ENCODE data around the gene FGD4.

Gene FGD4

GRCh38 chr12:32587581-32588495, 188.5 kb downstream of the FGD4 start:
- Histone ChIP-seq H3K9me3 (ENCODE audit: control insufficient read depth in 2 of 2, low read length in 2 of 2) (no peaks in the 10 kb centered on the region), H3K4me3 (ENCODE audit: low read length in 2 of 2) (no peak overlapping the region), H3K4me1 (ENCODE audit: control insufficient read depth in 2 of 2, insufficient read depth in 2 of 2, low read length in 2 of 2) (no peaks in the 10 kb centered on the region), H3K27ac (ENCODE audit: low read depth in 2 of 2, low read length in 2 of 2) (no peak overlapping the region), H3K9ac (ENCODE audit: low read depth in 1 of 2, low read length in 2 of 2) (no peak overlapping the region), H3K36me3 (ENCODE audit: control insufficient read depth in 2 of 2, insufficient read depth in 2 of 2, low read length in 2 of 2) (peaks cover 8 to 33% of the 10 kb centered on the region in 2 donors), H3K27me3 (ENCODE audit: control insufficient read depth in 2 of 2, insufficient read depth in 2 of 2, low read length in 2 of 2) (no peaks in the 10 kb centered on the region)

- H3K4me3 ChIP-seq (ENCODE audit: low read length in 2 of 2), result no peak overlapping the region
- H3K9me3 ChIP-seq (ENCODE audit: control insufficient read depth in 2 of 2, low read length in 2 of 2), result no peaks in the 10 kb centered on the region
- H3K4me1 ChIP-seq (ENCODE audit: control insufficient read depth in 2 of 2, insufficient read depth in 2 of 2, low read length in 2 of 2), result no peaks in the 10 kb centered on the region
- H3K36me3 ChIP-seq (ENCODE audit: control insufficient read depth in 2 of 2, insufficient read depth in 2 of 2, low read length in 2 of 2), result peaks cover 8 to 32% of the 10 kb centered on the region in 2 donors
- H3K27me3 ChIP-seq (ENCODE audit: control insufficient read depth in 2 of 2, insufficient read depth in 2 of 2, low read length in 2 of 2), result no peaks in the 10 kb centered on the region
- peak overlapping the region in 1 of 2 donors; percentile 1 for H3K27ac ChIP-seq (ENCODE audit: low read depth in 2 of 2, low read length in 2 of 2)
- H3K9ac ChIP-seq (ENCODE audit: low read depth in 1 of 2, low read length in 2 of 2), result no peak overlapping the region
Observed at GRCh38 chr12:32588604-32589003, 189.2 kb downstream of the FGD4 start.

GRCh38 chr12:32589165-32589865, 190.0 kb downstream of the FGD4 start:
- H3K27me3 ChIP-seq (ENCODE audit: control insufficient read depth in 2 of 2, insufficient read depth in 2 of 2, low read length in 2 of 2), result no peaks in the 10 kb centered on the region
- H3K27ac ChIP-seq (ENCODE audit: low read depth in 2 of 2, low read length in 2 of 2), result peak overlapping the region in 1 of 2 donors; percentile 1
- H3K4me3 ChIP-seq (ENCODE audit: low read length in 2 of 2), result no peak overlapping the region
- no peaks in the 10 kb centered on the region for H3K9me3 ChIP-seq (ENCODE audit: control insufficient read depth in 2 of 2, low read length in 2 of 2)
- no peak overlapping the region for H3K9ac ChIP-seq (ENCODE audit: low read depth in 1 of 2, low read length in 2 of 2)
- H3K4me1 ChIP-seq (ENCODE audit: control insufficient read depth in 2 of 2, insufficient read depth in 2 of 2, low read length in 2 of 2), result no peaks in the 10 kb centered on the region
- H3K36me3 ChIP-seq (ENCODE audit: control insufficient read depth in 2 of 2, insufficient read depth in 2 of 2, low read length in 2 of 2), result peaks cover 14 to 34% of the 10 kb centered on the region in 2 donors

- Histone ChIP-seq H3K4me3 (ENCODE audit: low read length in 2 of 2) (no peak overlapping the region), H3K9me3 (ENCODE audit: control insufficient read depth in 2 of 2, low read length in 2 of 2) (no peaks in the 10 kb centered on the region), H3K27ac (ENCODE audit: low read depth in 2 of 2, low read length in 2 of 2) (no peak overlapping the region), H3K27me3 (ENCODE audit: control insufficient read depth in 2 of 2, insufficient read depth in 2 of 2, low read length in 2 of 2) (no peaks in the 10 kb centered on the region), H3K4me1 (ENCODE audit: control insufficient read depth in 2 of 2, insufficient read depth in 2 of 2, low read length in 2 of 2) (no peaks in the 10 kb centered on the region), H3K36me3 (ENCODE audit: control insufficient read depth in 2 of 2, insufficient read depth in 2 of 2, low read length in 2 of 2) (peaks cover 20 to 27% of the 10 kb centered on the region in 2 donors), H3K9ac (ENCODE audit: low read depth in 1 of 2, low read length in 2 of 2) (no peak overlapping the region)
Observed at GRCh38 chr12:32595251-32595650, 195.9 kb downstream of the FGD4 start.

- Histone ChIP-seq H3K36me3 (ENCODE audit: control insufficient read depth in 2 of 2, insufficient read depth in 2 of 2, low read length in 2 of 2) (peaks cover 22 to 31% of the 10 kb centered on the region in 2 donors), H3K9ac (ENCODE audit: low read depth in 1 of 2, low read length in 2 of 2) (no peak overlapping the region), H3K4me1 (ENCODE audit: control insufficient read depth in 2 of 2, insufficient read depth in 2 of 2, low read length in 2 of 2) (no peaks in the 10 kb centered on the region), H3K4me3 (ENCODE audit: low read length in 2 of 2) (no peak overlapping the region), H3K27ac (ENCODE audit: low read depth in 2 of 2, low read length in 2 of 2) (no peak overlapping the region), H3K27me3 (ENCODE audit: control insufficient read depth in 2 of 2, insufficient read depth in 2 of 2, low read length in 2 of 2) (no peaks in the 10 kb centered on the region), H3K9me3 (ENCODE audit: control insufficient read depth in 2 of 2, low read length in 2 of 2) (no peaks in the 10 kb centered on the region)
Observed at GRCh38 chr12:32596030-32596429, 196.7 kb downstream of the FGD4 start.

GRCh38 chr12:32598688-32599087, 199.3 kb downstream of the FGD4 start:
- H3K27ac ChIP-seq (ENCODE audit: low read depth in 2 of 2, low read length in 2 of 2), result no peak overlapping the region
- peaks cover 23 to 33% of the 10 kb centered on the region in 2 donors for H3K36me3 ChIP-seq (ENCODE audit: control insufficient read depth in 2 of 2, insufficient read depth in 2 of 2, low read length in 2 of 2)
- H3K9ac ChIP-seq (ENCODE audit: low read depth in 1 of 2, low read length in 2 of 2), result no peak overlapping the region
- no peaks in the 10 kb centered on the region for H3K9me3 ChIP-seq (ENCODE audit: control insufficient read depth in 2 of 2, low read length in 2 of 2)
- no peak overlapping the region for H3K4me3 ChIP-seq (ENCODE audit: low read length in 2 of 2)
- H3K27me3 ChIP-seq (ENCODE audit: control insufficient read depth in 2 of 2, insufficient read depth in 2 of 2, low read length in 2 of 2), result no peaks in the 10 kb centered on the region
- H3K4me1 ChIP-seq (ENCODE audit: control insufficient read depth in 2 of 2, insufficient read depth in 2 of 2, low read length in 2 of 2), result no peaks in the 10 kb centered on the region

GRCh38 chr12:32600681-32601080, 201.3 kb downstream of the FGD4 start:
- Histone ChIP-seq H3K9me3 (ENCODE audit: control insufficient read depth in 2 of 2, low read length in 2 of 2) (no peaks in the 10 kb centered on the region), H3K4me3 (ENCODE audit: low read length in 2 of 2) (no peak overlapping the region), H3K36me3 (ENCODE audit: control insufficient read depth in 2 of 2, insufficient read depth in 2 of 2, low read length in 2 of 2) (peaks cover 23 to 29% of the 10 kb centered on the region in 2 donors), H3K9ac (ENCODE audit: low read depth in 1 of 2, low read length in 2 of 2) (no peak overlapping the region), H3K27me3 (ENCODE audit: control insufficient read depth in 2 of 2, insufficient read depth in 2 of 2, low read length in 2 of 2) (no peaks in the 10 kb centered on the region), H3K27ac (ENCODE audit: low read depth in 2 of 2, low read length in 2 of 2) (no peak overlapping the region), H3K4me1 (ENCODE audit: control insufficient read depth in 2 of 2, insufficient read depth in 2 of 2, low read length in 2 of 2) (no peaks in the 10 kb centered on the region)

- Histone ChIP-seq H3K36me3 (ENCODE audit: control insufficient read depth in 2 of 2, insufficient read depth in 2 of 2, low read length in 2 of 2) (peaks cover 35 to 36% of the 10 kb centered on the region in 2 donors), H3K27ac (ENCODE audit: low read depth in 2 of 2, low read length in 2 of 2) (no peak overlapping the region)
Observed at GRCh38 chr12:32603071-32603470, 203.7 kb downstream of the FGD4 start.

GRCh38 chr12:32603858-32604257, 204.5 kb downstream of the FGD4 start:
- Histone ChIP-seq H3K9ac (ENCODE audit: low read depth in 1 of 2, low read length in 2 of 2) (no peak overlapping the region), H3K27ac (ENCODE audit: low read depth in 2 of 2, low read length in 2 of 2) (no peak overlapping the region), H3K36me3 (ENCODE audit: control insufficient read depth in 2 of 2, insufficient read depth in 2 of 2, low read length in 2 of 2) (peaks cover 40 to 42% of the 10 kb centered on the region in 2 donors), H3K4me1 (ENCODE audit: control insufficient read depth in 2 of 2, insufficient read depth in 2 of 2, low read length in 2 of 2) (no peaks in the 10 kb centered on the region), H3K9me3 (ENCODE audit: control insufficient read depth in 2 of 2, low read length in 2 of 2) (no peaks in the 10 kb centered on the region), H3K27me3 (ENCODE audit: control insufficient read depth in 2 of 2, insufficient read depth in 2 of 2, low read length in 2 of 2) (no peaks in the 10 kb centered on the region), H3K4me3 (ENCODE audit: low read length in 2 of 2) (no peak overlapping the region)

More at GRCh38 chr12:32603071-32603470, 203.7 kb downstream of the FGD4 start:
- no peaks in the 10 kb centered on the region for H3K4me1 ChIP-seq (ENCODE audit: control insufficient read depth in 2 of 2, insufficient read depth in 2 of 2, low read length in 2 of 2)
- no peaks in the 10 kb centered on the region for H3K27me3 ChIP-seq (ENCODE audit: control insufficient read depth in 2 of 2, insufficient read depth in 2 of 2, low read length in 2 of 2)
- no peak overlapping the region for H3K4me3 ChIP-seq (ENCODE audit: low read length in 2 of 2)
- no peaks in the 10 kb centered on the region for H3K9me3 ChIP-seq (ENCODE audit: control insufficient read depth in 2 of 2, low read length in 2 of 2)
- no peak overlapping the region for H3K9ac ChIP-seq (ENCODE audit: low read depth in 1 of 2, low read length in 2 of 2)

- H3K9me3 ChIP-seq (ENCODE audit: control insufficient read depth in 2 of 2, low read length in 2 of 2), result no peaks in the 10 kb centered on the region
- H3K4me3 ChIP-seq (ENCODE audit: low read length in 2 of 2), result no peak overlapping the region
- H3K27ac ChIP-seq (ENCODE audit: low read depth in 2 of 2, low read length in 2 of 2), result no peak overlapping the region
- peaks cover 45% of the 10 kb centered on the region in 2 donors for H3K36me3 ChIP-seq (ENCODE audit: control insufficient read depth in 2 of 2, insufficient read depth in 2 of 2, low read length in 2 of 2)
- H3K4me1 ChIP-seq (ENCODE audit: control insufficient read depth in 2 of 2, insufficient read depth in 2 of 2, low read length in 2 of 2), result no peaks in the 10 kb centered on the region
- H3K9ac ChIP-seq (ENCODE audit: low read depth in 1 of 2, low read length in 2 of 2), result no peak overlapping the region
- no peaks in the 10 kb centered on the region for H3K27me3 ChIP-seq (ENCODE audit: control insufficient read depth in 2 of 2, insufficient read depth in 2 of 2, low read length in 2 of 2)
Observed at GRCh38 chr12:32604565-32604964, 205.2 kb downstream of the FGD4 start.
